AG09319 (cell line): ENCODE data around the gene ANXA9.

ENCODE experiments used
- DNase-seq: peaks from one replicate; pipeline ENCODE4 v3.0.0-alpha.2; 2010; ENCODE audit warnings: low read depth; ENCODE audit errors: extremely low read depth
- TF ChIP-seq, protein P1 (sequence below): IDR thresholded peaks from 2 replicates; pipeline ENCODE4 v1.5.1; 2011; ENCODE audit warnings: low read depth, mild to moderate bottlenecking, inconsistent platforms, low read length, moderate library complexity

ANXA9 gene

DNA sequence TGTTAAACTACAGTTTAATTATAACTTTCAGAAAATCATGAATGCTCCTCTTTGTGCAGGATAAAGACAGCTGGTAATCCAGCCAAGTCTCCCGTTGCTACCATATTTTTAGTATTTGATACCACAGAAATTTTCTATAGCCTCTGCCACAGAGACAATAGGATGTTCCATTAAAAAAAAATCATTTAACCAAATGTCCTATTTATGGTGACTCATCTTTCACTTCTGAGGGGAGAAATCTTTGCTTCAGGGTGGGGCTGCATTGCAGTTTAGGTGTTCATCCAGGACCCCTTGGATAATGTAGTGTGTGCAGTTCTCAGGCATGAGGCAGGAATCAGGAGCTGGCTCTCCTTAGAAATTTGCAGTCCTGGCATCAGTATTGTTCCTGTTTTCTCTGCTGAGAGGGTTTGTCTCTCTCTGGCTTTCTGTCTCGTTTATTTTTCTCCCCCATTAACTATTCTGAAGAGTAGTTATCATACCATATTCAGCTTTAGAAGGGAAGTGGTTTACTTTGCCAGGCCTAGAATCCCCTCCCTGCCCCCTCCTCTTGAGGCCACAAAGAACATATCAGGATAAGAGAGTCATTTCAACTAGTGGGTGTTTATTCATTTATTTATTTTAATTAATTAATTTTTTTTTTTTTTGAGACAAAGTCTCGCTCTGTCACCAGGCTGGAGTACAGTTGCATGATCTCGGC, 29.2 kb downstream of the ANXA9 start:
- no peak for DNase-seq

DNA sequence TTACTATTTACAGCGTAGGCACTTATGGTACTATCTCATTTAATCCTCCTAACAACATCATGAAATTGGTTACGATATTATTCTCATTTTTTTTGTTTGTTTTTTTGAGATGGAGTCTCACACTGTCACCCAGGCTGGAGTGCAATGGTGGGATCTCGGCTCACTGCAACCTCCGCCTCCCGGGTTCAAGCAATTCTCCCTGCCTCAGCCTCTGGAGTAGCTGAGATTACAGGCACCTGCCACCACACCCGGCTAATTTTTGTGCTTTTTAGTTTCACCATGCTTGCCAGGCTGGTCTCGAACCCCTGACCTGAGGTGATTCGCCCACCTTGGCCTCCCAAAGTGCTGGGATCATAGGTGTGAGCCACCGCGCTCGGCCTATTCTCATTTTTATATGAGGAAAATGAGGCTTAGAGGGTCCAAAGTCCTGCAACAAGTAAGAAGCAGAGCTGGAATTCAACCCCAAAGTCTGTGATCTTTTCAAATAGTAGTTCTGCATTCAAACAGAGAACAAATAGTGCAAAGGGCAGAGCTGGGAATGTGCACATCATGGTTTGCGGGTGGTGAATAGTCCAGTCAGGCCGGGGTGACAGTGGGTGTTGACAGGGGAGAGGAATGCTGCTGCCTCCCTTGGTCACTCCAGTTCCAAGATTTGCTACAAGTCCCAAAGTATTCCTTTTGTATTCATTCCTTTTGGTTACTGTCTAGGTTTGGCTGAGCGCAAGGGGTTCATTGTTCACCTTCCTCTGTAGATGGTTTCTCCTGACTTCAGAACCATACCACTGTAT, 30.8 kb downstream of the ANXA9 start:
- TF ChIP-seq, protein P1, sequence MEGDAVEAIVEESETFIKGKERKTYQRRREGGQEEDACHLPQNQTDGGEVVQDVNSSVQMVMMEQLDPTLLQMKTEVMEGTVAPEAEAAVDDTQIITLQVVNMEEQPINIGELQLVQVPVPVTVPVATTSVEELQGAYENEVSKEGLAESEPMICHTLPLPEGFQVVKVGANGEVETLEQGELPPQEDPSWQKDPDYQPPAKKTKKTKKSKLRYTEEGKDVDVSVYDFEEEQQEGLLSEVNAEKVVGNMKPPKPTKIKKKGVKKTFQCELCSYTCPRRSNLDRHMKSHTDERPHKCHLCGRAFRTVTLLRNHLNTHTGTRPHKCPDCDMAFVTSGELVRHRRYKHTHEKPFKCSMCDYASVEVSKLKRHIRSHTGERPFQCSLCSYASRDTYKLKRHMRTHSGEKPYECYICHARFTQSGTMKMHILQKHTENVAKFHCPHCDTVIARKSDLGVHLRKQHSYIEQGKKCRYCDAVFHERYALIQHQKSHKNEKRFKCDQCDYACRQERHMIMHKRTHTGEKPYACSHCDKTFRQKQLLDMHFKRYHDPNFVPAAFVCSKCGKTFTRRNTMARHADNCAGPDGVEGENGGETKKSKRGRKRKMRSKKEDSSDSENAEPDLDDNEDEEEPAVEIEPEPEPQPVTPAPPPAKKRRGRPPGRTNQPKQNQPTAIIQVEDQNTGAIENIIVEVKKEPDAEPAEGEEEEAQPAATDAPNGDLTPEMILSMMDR, result no peak
- no peak for DNase-seq

More for the DNA sequence above, 29.2 kb downstream of the ANXA9 start:
- TF ChIP-seq, protein P1, result no peak

DNA sequence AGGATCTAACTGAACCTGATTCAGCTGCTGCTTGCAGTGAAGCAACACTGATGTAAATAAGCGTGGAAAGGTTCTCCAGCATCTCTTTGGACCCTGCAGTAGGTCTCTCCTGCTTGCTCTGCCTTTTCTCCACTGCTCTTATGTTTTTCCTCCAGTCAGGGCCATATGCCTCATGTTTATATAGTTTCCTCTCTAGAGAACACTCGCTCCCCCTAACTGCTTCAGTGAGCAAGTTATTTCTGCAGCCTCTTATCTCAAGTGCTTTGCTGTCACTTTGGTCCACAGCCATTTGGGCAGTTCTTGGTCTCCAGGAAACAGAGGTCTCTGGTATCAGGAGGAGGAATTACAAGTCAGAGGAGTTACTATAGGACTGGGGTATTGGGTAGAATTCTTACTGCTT, 31.4 kb downstream of the ANXA9 start:
- TF ChIP-seq, protein P1, result no peak
- DNase-seq, result no peak

DNA sequence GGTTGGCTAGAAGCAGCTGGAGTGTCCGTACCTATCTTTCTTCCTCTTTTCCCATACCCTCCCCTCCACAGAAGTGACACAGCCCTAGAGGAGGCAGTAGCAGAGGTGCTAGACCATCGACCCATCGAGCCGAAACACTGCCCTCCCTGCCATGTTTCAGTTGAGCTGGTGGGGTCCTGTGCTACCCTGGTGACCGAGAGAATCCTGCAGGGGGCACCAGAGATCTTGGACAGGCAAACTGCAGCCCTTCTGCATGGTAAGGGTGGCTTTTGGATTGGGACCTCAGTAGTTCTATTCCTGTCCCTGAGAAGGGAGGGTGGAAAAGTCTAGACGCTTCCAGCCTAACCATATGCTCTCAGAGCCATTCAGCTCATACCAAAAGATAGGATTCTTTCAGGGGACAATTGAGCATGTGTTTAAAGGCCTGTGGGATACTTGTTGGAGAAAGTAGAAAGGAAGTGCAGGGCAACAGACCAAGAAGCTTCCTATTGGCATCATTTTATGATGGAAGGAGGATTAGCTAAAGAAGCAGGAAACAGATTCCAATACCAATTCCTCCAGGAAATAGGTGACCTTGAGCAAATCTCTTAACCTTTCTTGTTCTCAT, 42.6 kb downstream of the ANXA9 start:
- DNase-seq, result peak; percentile 23
- TF ChIP-seq, protein P1, result peak; percentile 82

DNA sequence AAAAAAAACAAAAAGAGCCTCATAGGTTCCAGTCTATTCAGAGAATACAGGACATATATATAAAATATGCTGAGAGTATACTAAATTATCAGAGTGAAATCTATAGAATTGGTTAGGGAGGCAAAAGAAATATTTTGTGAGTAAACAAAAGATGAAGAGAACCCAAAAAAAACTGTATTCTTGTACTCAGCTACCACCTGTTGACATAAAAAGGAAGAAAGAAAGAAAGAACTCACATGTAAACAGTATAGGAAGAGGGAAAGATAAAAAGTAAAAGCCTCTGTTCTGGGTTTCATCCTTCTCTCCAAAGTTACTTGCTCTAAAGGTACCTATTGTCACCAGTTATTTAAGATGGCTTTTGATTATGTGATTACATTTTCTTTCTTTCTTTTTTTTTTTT, 44.4 kb downstream of the ANXA9 start:
- no peak for DNase-seq

DNA sequence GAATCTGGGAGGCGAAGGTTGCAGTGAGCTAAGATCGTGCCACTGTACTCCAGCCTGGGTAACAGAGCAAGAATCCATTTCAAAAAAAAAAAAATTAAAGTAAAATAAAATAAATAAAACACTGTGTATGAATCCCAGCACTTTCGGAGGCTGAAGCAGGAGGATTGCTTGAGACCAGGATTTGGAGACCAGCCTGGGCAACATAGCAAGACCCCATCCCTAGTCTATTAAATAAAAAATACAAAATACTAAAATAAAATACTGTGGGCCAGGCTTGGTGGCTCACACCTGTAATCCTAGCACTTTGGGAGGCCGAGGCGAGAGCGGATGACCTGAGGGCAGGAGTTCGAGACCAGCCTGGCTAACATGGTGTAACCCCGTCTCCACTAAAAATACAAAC, 50.1 kb downstream of the ANXA9 start:
- DNase-seq, result no peak
- TF ChIP-seq, protein P1, result no peak

More for the DNA sequence above, 44.4 kb downstream of the ANXA9 start:
- TF ChIP-seq, protein P1, result no peak

DNA sequence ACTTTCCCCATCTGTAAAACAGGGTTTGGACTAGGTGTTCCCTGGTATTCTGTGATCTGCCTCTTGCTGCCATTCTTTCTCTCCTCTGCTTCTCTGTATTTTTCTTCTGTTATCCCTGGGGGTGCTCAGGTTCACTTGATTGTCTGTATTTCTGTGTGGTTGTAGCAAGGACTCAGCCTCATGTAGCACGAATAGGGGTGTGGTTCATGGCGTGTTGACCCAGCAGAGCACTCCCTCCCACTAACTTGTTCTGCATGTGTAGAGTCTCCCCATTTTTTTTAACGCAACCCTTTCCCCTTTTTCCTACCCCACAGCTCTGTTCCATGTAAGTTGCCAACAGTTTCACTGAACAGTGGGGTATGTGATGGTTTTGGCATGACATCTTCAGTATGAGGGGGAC, 53.1 kb downstream of the ANXA9 start:
- DNase-seq, result no peak
- TF ChIP-seq, protein P1, result no peak
